GM06990 (cell line): ENCODE measurements around the gene ADK.

Experiments used
- DNase-seq: peaks from one replicate; pipeline ENCODE4 v3.0.0-alpha.2; 2011; ENCODE audit not compliant: insufficient read length; ENCODE audit errors: extremely low read depth
- H3K27me3 ChIP-seq: replicated peaks from 2 replicates; pipeline ENCODE4 v1.6.0; 2011; ENCODE audit warnings: low read length; ENCODE audit not compliant: control insufficient read depth, insufficient read depth
- H3K36me3 ChIP-seq: 2 replicates; pipeline ENCODE4 v1.5.1; 2011; ENCODE audit warnings: low read length; ENCODE audit not compliant: control insufficient read depth, insufficient read depth
- H3K4me3 ChIP-seq: replicated peaks from 2 replicates; pipeline ENCODE4 v1.5.1; 2011; ENCODE audit warnings: low read depth, mild to moderate bottlenecking, control low read depth, low read length
- CTCF ChIP-seq: IDR thresholded peaks from 2 replicates; pipeline ENCODE4 v1.5.1; 2011; ENCODE audit warnings: low read length, control low read depth, mild to moderate bottlenecking, inconsistent platforms; ENCODE audit not compliant: insufficient read depth, poor library complexity, severe bottlenecking

Gene ADK

GRCh38 chr10:74431816-74432215, 280.8 kb downstream of the ADK start:
- H3K36me3 ChIP-seq: no peaks in the 10 kb centered on the region
- H3K4me3 ChIP-seq: no peak overlapping the region
- TF ChIP-seq CTCF: no peak
- no peaks in the 10 kb centered on the region for H3K27me3 ChIP-seq
- DNase-seq: no peak

- Histone ChIP-seq H3K36me3 (no peaks in the 10 kb centered on the region), H3K27me3 (no peaks in the 10 kb centered on the region), H3K4me3 (no peak overlapping the region)
- no peak for TF ChIP-seq CTCF
- DNase-seq: no peak
Observed at GRCh38 chr10:74432841-74433594, 282.0 kb downstream of the ADK start.

- no peaks in the 10 kb centered on the region for H3K27me3 ChIP-seq
- TF ChIP-seq CTCF: no peak
- H3K4me3 ChIP-seq: no peak overlapping the region
- no peaks in the 10 kb centered on the region for H3K36me3 ChIP-seq
- DNase-seq: no peak
Observed at GRCh38 chr10:74433595-74433956, 282.6 kb downstream of the ADK start.

- no peaks in the 10 kb centered on the region for H3K27me3 ChIP-seq
- no peaks in the 10 kb centered on the region for H3K36me3 ChIP-seq
- DNase-seq: no peak
- no peak for TF ChIP-seq CTCF
- no peak overlapping the region for H3K4me3 ChIP-seq
Observed at GRCh38 chr10:74433993-74434392, 283.0 kb downstream of the ADK start.

GRCh38 chr10:74434547-74434946, 283.5 kb downstream of the ADK start:
- Histone ChIP-seq H3K4me3 (no peak overlapping the region), H3K27me3 (no peaks in the 10 kb centered on the region), H3K36me3 (no peaks in the 10 kb centered on the region)
- DNase-seq: no peak
- no peak for TF ChIP-seq CTCF
